ENCODE data around the gene PMVK.
A peak's percentile ranks its signal among the peaks of the same experiment; 100 is the strongest.

Gene PMVK

GRCh38 chr1:154944401-154945159 lies 8.1 kb upstream of the PMVK start:
- Histone ChIP-seq H3K27me3 (replicated peaks in 2 of 5; ENCODE audit: control insufficient read depth in 4 of 5, insufficient read depth in 5 of 5, low read length in 4 of 5) (no peaks in the 10 kb centered on the region), H3K4me1 (ENCODE audit: control extremely low read depth in 1 of 4, control insufficient read depth in 4 of 4, insufficient read depth in 4 of 4, low read length in 3 of 4) (peaks cover 12 to 70% (median 63%) of the 10 kb centered on the region in 4 experiments), H3K9me3 (ENCODE audit: control extremely low read depth in 1 of 5, control insufficient read depth in 4 of 5, insufficient read depth in 2 of 5, low read depth in 1 of 5, low read length in 4 of 5) (no peaks in the 10 kb centered on the region), H3K36me3 (ENCODE audit: control insufficient read depth in 4 of 4, insufficient read depth in 4 of 4, low read length in 3 of 4) (peaks cover 21 to 47% (median 34%) of the 10 kb centered on the region in 4 experiments), H3K4me3 (ENCODE audit: control insufficient read depth in 1 of 7, extremely low read depth in 1 of 7, insufficient read depth in 4 of 7, low read depth in 2 of 7, low read length in 6 of 7) (peak overlapping the region in 2 of 7 experiments; percentile 8 to 13), H3K27ac (ENCODE audit: insufficient read depth in 1 of 2, low read depth in 1 of 2, low read length in 2 of 2, poor library complexity in 1 of 2, severe bottlenecking in 2 of 2) (peak overlapping the region in 1 of 2 experiments; percentile 77)
- DNase-seq: no peak
- ChIA-PET CTCF (interaction anchor here (0.8 to 2.0 kb wide), 25 partner anchors 8 to 170 kb away, joined by 3 to 10 read pairs (median 3); partner anchors contain the start of genes PMVK and PYGO2), POLR2A (interaction anchor here (0.6 to 3.7 kb wide), 7 partner anchors 8 to 264 kb away, joined by 3 to 17 read pairs (median 3); partner anchors contain the start of gene PBXIP1)
- WGBS (ENCODE audit: insufficient coverage): 70% methylated on average over 7 of the region's 9 CpGs

GRCh38 chr1:154943649-154944400 lies 7.3 kb upstream of the PMVK start:
- Histone ChIP-seq H3K9me3 (ENCODE audit: control extremely low read depth in 1 of 5, control insufficient read depth in 4 of 5, insufficient read depth in 2 of 5, low read depth in 1 of 5, low read length in 4 of 5) (no peaks in the 10 kb centered on the region), H3K4me3 (ENCODE audit: control insufficient read depth in 1 of 7, extremely low read depth in 1 of 7, insufficient read depth in 4 of 7, low read depth in 2 of 7, low read length in 6 of 7) (peak overlapping the region in 1 of 7 experiments; percentile 1), H3K27ac (ENCODE audit: insufficient read depth in 1 of 2, low read depth in 1 of 2, low read length in 2 of 2, poor library complexity in 1 of 2, severe bottlenecking in 2 of 2) (peak overlapping the region in 1 of 2 experiments; percentile 77), H3K36me3 (ENCODE audit: control insufficient read depth in 4 of 4, insufficient read depth in 4 of 4, low read length in 3 of 4) (peaks cover 19 to 41% (median 34%) of the 10 kb centered on the region in 4 experiments), H3K4me1 (ENCODE audit: control extremely low read depth in 1 of 4, control insufficient read depth in 4 of 4, insufficient read depth in 4 of 4, low read length in 3 of 4) (peaks cover 12 to 74% (median 70%) of the 10 kb centered on the region in 4 experiments), H3K27me3 (replicated peaks in 2 of 5; ENCODE audit: control insufficient read depth in 4 of 5, insufficient read depth in 5 of 5, low read length in 4 of 5) (no peaks in the 10 kb centered on the region)
- 22% methylated on average over 3 of the region's 6 CpGs for whole genome bisulfite sequencing (ENCODE audit: insufficient coverage)
- ChIA-PET CTCF (interaction anchor here (0.8 to 2.0 kb wide), 22 partner anchors 8 to 169 kb away, joined by 3 to 10 read pairs (median 4); partner anchors contain the start of gene PMVK), POLR2A (interaction anchor here (0.5 to 3.7 kb wide), 8 partner anchors 9 to 467 kb away, joined by 3 to 17 read pairs (median 3); partner anchors contain the start of gene PBXIP1)
- DNase-seq: peak; percentile 61 to 87 (median 85)

- Histone ChIP-seq H3K36me3 (ENCODE audit: control insufficient read depth in 4 of 4, insufficient read depth in 4 of 4, low read length in 3 of 4) (peaks cover 10 to 21% (median 15%) of the 10 kb centered on the region in 4 experiments), H3K27ac (ENCODE audit: insufficient read depth in 1 of 2, low read depth in 1 of 2, low read length in 2 of 2, poor library complexity in 1 of 2, severe bottlenecking in 2 of 2) (peak overlapping the region in 1 of 2 experiments; percentile 77), H3K27me3 (replicated peaks in 2 of 5; ENCODE audit: control insufficient read depth in 4 of 5, insufficient read depth in 5 of 5, low read length in 4 of 5) (no peaks in the 10 kb centered on the region), H3K4me3 (ENCODE audit: control insufficient read depth in 1 of 7, extremely low read depth in 1 of 7, insufficient read depth in 4 of 7, low read depth in 2 of 7, low read length in 6 of 7) (peak overlapping the region in 2 of 7 experiments; percentile 15 to 42), H3K4me1 (ENCODE audit: control extremely low read depth in 1 of 4, control insufficient read depth in 4 of 4, insufficient read depth in 4 of 4, low read length in 3 of 4) (peaks cover 19 to 91% (median 88%) of the 10 kb centered on the region in 4 experiments), H3K9me3 (ENCODE audit: control extremely low read depth in 1 of 5, control insufficient read depth in 4 of 5, insufficient read depth in 2 of 5, low read depth in 1 of 5, low read length in 4 of 5) (no peaks in the 10 kb centered on the region)
- ChIA-PET POLR2A (no interaction called here), CTCF (interaction anchor here (1.2 kb wide), 1 partner anchor 11 kb away, joined by 3 read pairs; no protein-coding TSS in a partner anchor)
- DNase-seq: peak in 1 of 3 donors; percentile 60
- no CpG with 5 or more reads among the region's 5 CpGs for WGBS (ENCODE audit: insufficient coverage)
Measured at GRCh38 chr1:154941333-154942013, 5.0 kb upstream of the PMVK start.

DNA sequence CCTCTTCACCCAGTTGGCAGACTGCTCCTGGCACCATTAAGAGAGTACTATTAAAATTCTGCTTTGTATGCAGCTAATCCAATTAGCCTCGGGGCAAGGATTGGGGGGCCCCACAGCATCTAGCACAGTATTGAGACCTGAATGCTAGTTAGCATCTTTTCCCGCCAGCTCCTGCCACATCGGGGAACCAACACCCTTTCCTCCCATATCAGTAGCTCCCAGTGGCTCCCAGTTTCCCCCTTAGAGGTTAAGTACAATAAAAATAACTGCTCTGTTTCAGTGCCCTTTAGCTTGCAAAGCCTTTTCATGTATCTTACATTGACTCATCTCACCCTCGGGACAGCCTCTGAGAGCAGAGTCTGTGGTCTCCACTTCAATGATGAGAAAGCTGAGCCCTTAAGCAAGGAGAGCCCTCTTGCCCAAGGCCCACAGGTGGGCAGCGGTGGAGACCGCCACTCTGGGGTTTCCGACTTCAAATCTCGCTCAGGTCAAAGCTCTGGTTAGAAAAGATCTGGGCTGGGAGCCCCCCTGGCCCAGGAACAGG lies 4.2 kb upstream of the PMVK start:
- DNase-seq: no peak
- Histone ChIP-seq H3K27ac (ENCODE audit: insufficient read depth in 1 of 2, low read depth in 1 of 2, low read length in 2 of 2, poor library complexity in 1 of 2, severe bottlenecking in 2 of 2) (no peak overlapping the region), H3K9me3 (ENCODE audit: control extremely low read depth in 1 of 5, control insufficient read depth in 4 of 5, insufficient read depth in 2 of 5, low read depth in 1 of 5, low read length in 4 of 5) (no peaks in the 10 kb centered on the region), H3K36me3 (ENCODE audit: control insufficient read depth in 4 of 4, insufficient read depth in 4 of 4, low read length in 3 of 4) (peaks cover 10 to 14% (median 10%) of the 10 kb centered on the region in 4 experiments), H3K4me1 (ENCODE audit: control extremely low read depth in 1 of 4, control insufficient read depth in 4 of 4, insufficient read depth in 4 of 4, low read length in 3 of 4) (peaks cover 19 to 96% (median 91%) of the 10 kb centered on the region in 4 experiments), H3K4me3 (ENCODE audit: control insufficient read depth in 1 of 7, extremely low read depth in 1 of 7, insufficient read depth in 4 of 7, low read depth in 2 of 7, low read length in 6 of 7) (peak overlapping the region in 1 of 7 experiments; percentile 37), H3K27me3 (replicated peaks in 2 of 5; ENCODE audit: control insufficient read depth in 4 of 5, insufficient read depth in 5 of 5, low read length in 4 of 5) (no peaks in the 10 kb centered on the region)
- 64% methylated on average over 8 of the region's 8 CpGs for WGBS (ENCODE audit: insufficient coverage)
- ChIA-PET POLR2A (no interaction called here), CTCF (interaction anchor here (1.2 to 1.6 kb wide), 3 partner anchors 10 to 59 kb away, joined by 3 to 4 read pairs (median 4); no protein-coding TSS in a partner anchor)

DNA sequence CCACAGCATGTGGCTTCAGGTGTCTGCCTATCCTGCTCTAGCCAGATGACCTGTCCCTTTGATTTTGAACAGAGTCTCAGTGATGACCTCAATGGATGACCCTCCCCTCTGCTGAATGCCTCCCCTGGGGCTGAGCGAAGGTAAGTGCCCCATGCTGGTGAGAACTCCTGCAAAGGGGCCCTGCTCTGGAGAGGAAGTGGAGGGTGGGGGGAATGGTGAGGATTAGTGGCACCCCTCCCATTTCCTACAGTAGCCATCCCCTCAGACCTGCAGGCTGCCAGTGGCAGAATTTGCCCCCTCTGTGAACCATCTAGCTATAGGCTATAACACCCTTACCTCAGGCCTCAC lies 3.7 kb upstream of the PMVK start:
- no peak for DNase-seq
- POLR2A ChIA-PET: interaction anchor here (0.6 kb wide), 1 partner anchor 300 kb away, joined by 3 read pairs; no protein-coding TSS in a partner anchor
- Histone ChIP-seq H3K27ac (ENCODE audit: insufficient read depth in 1 of 2, low read depth in 1 of 2, low read length in 2 of 2, poor library complexity in 1 of 2, severe bottlenecking in 2 of 2) (no peak overlapping the region), H3K9me3 (ENCODE audit: control extremely low read depth in 1 of 5, control insufficient read depth in 4 of 5, insufficient read depth in 2 of 5, low read depth in 1 of 5, low read length in 4 of 5) (no peaks in the 10 kb centered on the region), H3K4me1 (ENCODE audit: control extremely low read depth in 1 of 4, control insufficient read depth in 4 of 4, insufficient read depth in 4 of 4, low read length in 3 of 4) (peaks cover 20 to 96% (median 88%) of the 10 kb centered on the region in 4 experiments), H3K36me3 (ENCODE audit: control insufficient read depth in 4 of 4, insufficient read depth in 4 of 4, low read length in 3 of 4) (peaks cover 5 to 8% (median 5%) of the 10 kb centered on the region in 4 experiments), H3K27me3 (replicated peaks in 2 of 5; ENCODE audit: control insufficient read depth in 4 of 5, insufficient read depth in 5 of 5, low read length in 4 of 5) (no peaks in the 10 kb centered on the region), H3K4me3 (ENCODE audit: control insufficient read depth in 1 of 7, extremely low read depth in 1 of 7, insufficient read depth in 4 of 7, low read depth in 2 of 7, low read length in 6 of 7) (peak overlapping the region in 2 of 7 experiments; percentile 13 to 37)
- CTCF ChIA-PET: interaction anchor here (1.2 to 1.6 kb wide), 4 partner anchors 11 to 59 kb away, joined by 3 to 5 read pairs (median 4); partner anchors contain the start of gene LENEP
- WGBS (ENCODE audit: insufficient coverage): no CpG with 5 or more reads among the region's 1 CpG

Data from common myeloid progenitor, CD34-positive (primary cell).